GM10248 (cell line): ENCODE data around the gene ROBO3.

Source experiments
- CTCF ChIA-PET: fragments of 300-600 bp; sonication (Branson Sonifier 250); formaldehyde crosslinking; extraction: SDS; loops from one replicate; lab custom pipeline; 2021; ENCODE audit warnings: antibody characterized with exemption; lab: Yijun Ruan, JAX
- POLR2A ChIA-PET: fragments of 350-650 bp; sonication (Branson Sonifier 250); formaldehyde crosslinking; extraction: SDS; loops from one replicate; lab custom pipeline; 2020; ENCODE audit warnings: antibody characterized with exemption; lab: Yijun Ruan, JAX
- DNase-seq: peaks from one replicate; pipeline ENCODE4 v3.0.0; 2012; ENCODE audit errors: extremely low spot score
- CTCF ChIP-seq: IDR thresholded peaks from 2 replicates; pipeline ENCODE4 v1.5.1; 2012; ENCODE audit warnings: mild to moderate bottlenecking, low read depth; ENCODE audit errors: extremely low read depth, missing control alignments, control extremely low read depth

ROBO3 gene

GRCh38 chr11:124915541-124916369 lies 50.5 kb downstream of the ROBO3 start:
- CTCF ChIA-PET = interaction anchor here (1.1 to 2.3 kb wide), 3 partner anchors 11 to 226 kb away, joined by 4 to 9 read pairs (median 6); no protein-coding TSS in a partner anchor
- POLR2A ChIA-PET = no interaction called here
- DNase-seq = no peak
- no peak for TF ChIP-seq CTCF

GRCh38 chr11:124916370-124916710 lies 51.1 kb downstream of the ROBO3 start:
- TF ChIP-seq CTCF = no peak
- POLR2A ChIA-PET = no interaction called here
- CTCF ChIA-PET = interaction anchor here (1.1 to 2.3 kb wide), 3 partner anchors 10 to 226 kb away, joined by 4 to 9 read pairs (median 6); no protein-coding TSS in a partner anchor
- DNase-seq = no peak

- POLR2A ChIA-PET = no interaction called here
- TF ChIP-seq CTCF = no peak
- no peak for DNase-seq
- CTCF ChIA-PET = interaction anchor here (1.7 to 2.3 kb wide), 2 partner anchors 10 to 13 kb away, joined by 6 to 9 read pairs; no protein-coding TSS in a partner anchor
Observed at GRCh38 chr11:124917115-124917637, 51.9 kb downstream of the ROBO3 start.

GRCh38 chr11:124918950-124919349 lies 53.7 kb downstream of the ROBO3 start, which contains the start of gene HEPN1:
TSS of gene HEPN1 (plus strand) at chr11:124919250.
- ChIA-PET CTCF (interaction anchor here (1.7 kb wide), 1 partner anchor 43 kb away, joined by 6 read pairs; no protein-coding TSS in a partner anchor), POLR2A (no interaction called here)
- TF ChIP-seq CTCF = no peak
- no peak for DNase-seq

- no peak for DNase-seq
- CTCF ChIA-PET = interaction anchor here (0.9 to 1.7 kb wide), 3 partner anchors 11 to 222 kb away, joined by 3 to 6 read pairs (median 4); no protein-coding TSS in a partner anchor
- POLR2A ChIA-PET = no interaction called here
- TF ChIP-seq CTCF = no peak
Observed at GRCh38 chr11:124919898-124920297, 54.7 kb downstream of the ROBO3 start.

GRCh38 chr11:124920356-124920755 lies 55.1 kb downstream of the ROBO3 start:
- CTCF ChIA-PET = interaction anchor here (0.9 to 1.0 kb wide), 2 partner anchors 11 to 221 kb away, joined by 3 to 4 read pairs; no protein-coding TSS in a partner anchor
- POLR2A ChIA-PET = no interaction called here
- no peak for DNase-seq

More at GRCh38 chr11:124920356-124920755, 55.1 kb downstream of the ROBO3 start:
- TF ChIP-seq CTCF = no peak
